ENCODE data around the gene WWC1. TPM values are rescaled to one million over a fixed set of nuclear protein-coding genes. Genes with fewer than 3 reads are reported as not detected.

The WWC1 gene
- total RNA-seq, 1 experiment from 2014 or later = 98.5 TPM

DNA sequence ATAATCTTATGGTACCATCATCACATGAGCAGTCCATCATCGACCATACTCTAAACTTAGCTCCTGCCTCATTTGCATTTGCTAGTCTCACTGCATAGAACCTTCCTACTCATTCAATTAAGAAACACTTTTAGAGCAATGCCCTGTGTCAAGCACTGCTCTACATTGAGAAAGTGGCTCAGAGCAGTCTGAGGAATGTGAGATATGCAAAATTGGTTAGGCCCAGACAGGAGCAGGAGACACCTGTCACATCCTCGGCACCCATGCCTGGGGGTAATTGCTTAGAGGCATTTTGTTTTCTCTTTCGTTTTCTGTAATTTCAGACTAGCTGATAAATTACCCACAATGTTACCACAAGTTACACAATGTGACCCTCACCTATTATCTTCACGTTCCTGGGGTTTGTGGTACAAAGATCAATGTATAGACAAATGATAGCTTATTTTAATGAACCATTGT is 189.9 kb downstream of the WWC1 start:
- in situ Hi-C loops (cut with HindIII; ENCODE audit: low pct_unique_long_range_greater_than_20kb, low sequenced_read_pairs) = no loop called here
- DNase-seq (ENCODE audit: low read depth) = no peak

GRCh38 chr5:168482361-168482760 is 190.9 kb downstream of the WWC1 start:
- in situ Hi-C loops (cut with HindIII; ENCODE audit: low pct_unique_long_range_greater_than_20kb, low sequenced_read_pairs) = no loop called here

DNA sequence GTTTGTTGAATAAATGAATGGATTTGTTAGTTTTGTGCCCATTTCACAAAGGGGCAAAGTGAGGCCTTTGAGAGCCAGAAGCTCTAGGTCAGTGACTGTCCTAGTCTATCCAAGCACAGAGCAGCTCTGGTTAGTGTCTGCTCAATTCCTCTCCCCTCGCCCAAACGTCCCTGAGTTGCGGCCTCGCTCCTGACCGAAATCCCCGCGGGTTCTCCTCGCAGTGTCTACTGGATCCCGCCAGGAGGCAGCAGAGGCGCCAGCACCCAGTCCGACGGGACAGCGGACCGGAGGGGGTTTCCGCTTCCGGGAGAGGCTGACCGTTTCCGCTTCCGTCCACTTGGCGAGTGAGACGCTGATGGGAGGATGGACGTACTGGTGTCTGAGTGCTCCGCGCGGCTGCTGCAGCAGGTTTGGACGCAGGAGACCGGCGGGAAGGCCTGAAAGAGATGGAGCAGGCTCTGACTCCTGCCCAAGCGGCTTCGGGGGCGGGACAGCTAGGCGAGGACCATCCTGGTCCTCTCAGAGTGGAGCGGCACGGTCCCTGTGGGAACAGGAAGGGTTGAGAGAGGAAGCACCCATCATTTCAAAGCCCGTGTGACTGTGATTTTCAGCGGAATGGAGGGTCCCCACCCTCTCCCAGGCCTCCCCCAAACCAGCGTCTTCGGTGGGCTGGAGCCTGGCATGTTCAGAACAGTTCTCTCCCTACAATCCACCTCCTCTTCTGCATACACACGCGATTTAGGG is 194.9 kb downstream of the WWC1 start, which contains the start of gene RARS1:
TSS of gene RARS1 (plus strand) at position 336 of the 744 bp plus-strand sequence. CDS start at position 364, 28 bp downstream.
- peak; percentile 93 for DNase-seq (ENCODE audit: low read depth)
- in situ Hi-C loops (cut with HindIII; ENCODE audit: low pct_unique_long_range_greater_than_20kb, low sequenced_read_pairs) = no loop called here

More at GRCh38 chr5:168482361-168482760, 190.9 kb downstream of the WWC1 start:
- DNase-seq (ENCODE audit: low read depth) = no peak

- in situ Hi-C loops (cut with HindIII; ENCODE audit: low pct_unique_long_range_greater_than_20kb, low sequenced_read_pairs) = no loop called here
- DNase-seq (ENCODE audit: low read depth) = no peak
These were observed 197.6 kb downstream of the WWC1 start for GRCh38 chr5:168489059-168489458.

- DNase-seq (ENCODE audit: low read depth) = no peak
- in situ Hi-C loops (cut with HindIII; ENCODE audit: low pct_unique_long_range_greater_than_20kb, low sequenced_read_pairs) = no loop called here
These were observed 202.7 kb downstream of the WWC1 start for GRCh38 chr5:168494057-168494555.

GRCh38 chr5:168502563-168503237 is 211.3 kb downstream of the WWC1 start:
- in situ Hi-C loops (cut with HindIII; ENCODE audit: low pct_unique_long_range_greater_than_20kb, low sequenced_read_pairs) = no loop called here
- no peak for DNase-seq (ENCODE audit: low read depth)

DNA sequence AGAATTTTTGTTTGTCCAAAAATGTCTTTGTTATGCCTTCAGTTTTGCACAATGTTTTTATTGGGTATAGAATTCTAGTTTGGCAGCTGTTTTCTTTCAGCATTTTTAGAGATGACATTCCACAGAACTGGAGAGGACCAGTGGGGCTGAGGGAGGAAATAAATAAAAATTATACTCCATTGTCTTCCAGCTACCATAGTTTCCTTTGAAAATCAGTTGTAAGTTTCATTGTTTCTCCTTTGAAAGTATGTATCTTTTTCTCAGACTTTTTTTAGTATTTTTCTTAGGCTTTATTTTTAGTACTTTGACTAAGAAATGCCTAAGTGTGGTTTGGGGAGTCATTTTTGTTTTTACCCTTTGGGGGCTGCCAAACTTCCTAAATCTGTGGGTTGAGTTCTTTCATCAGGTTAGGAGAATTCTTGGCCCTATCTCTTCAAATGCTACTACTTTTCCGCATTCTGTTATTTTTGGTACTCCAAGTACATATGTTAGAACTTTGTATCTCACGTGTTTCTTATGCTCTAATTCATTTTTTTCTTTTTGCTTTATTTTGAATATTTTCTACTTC is 222.5 kb downstream of the WWC1 start:
- peak; percentile 16 for DNase-seq (ENCODE audit: low read depth)
- in situ Hi-C loops (cut with HindIII; ENCODE audit: low pct_unique_long_range_greater_than_20kb, low sequenced_read_pairs) = no loop called here

Other genes starting within 250 kb of the WWC1 start
- 248 and 273 TPM in 2 replicates for gene RARS1, start 194.8 kb downstream of the WWC1 start, total RNA-seq (2014; rRNA removed; shearing (Covaris generic); ENCODE audit: low replicate concordance)
- gene FBLL1, start 237.7 kb downstream of the WWC1 start, total RNA-seq (2014; rRNA removed; shearing (Covaris generic); ENCODE audit: low replicate concordance) = not detected in 2 replicates

Measured in Caki2 (cell line).